Bronchial epithelial cell (primary cell): ENCODE data around the gene CRELD1. TPM values are rescaled to one million over a fixed set of nuclear protein-coding genes. Genes with fewer than 3 reads are reported as not detected.
"Not testable (repeated sequence)": the region's sequence is repeated elsewhere in the genome, so short reads cannot be mapped to it uniquely, and the experiment has no call there.

Experiments used
- DNase-seq: peaks from one replicate; pipeline ENCODE4 v3.0.0-alpha.2; 2010; ENCODE audit warnings: low read depth
- FAIRE-seq: peaks from 2 replicates; lab custom pipeline; 2011; peaks lifted over from hg19 to GRCh38; lab: Jason Lieb, UNC
- H3K27me3 ChIP-seq: 2 replicates; pipeline ENCODE4 v1.5.1; 2011; ENCODE audit warnings: low read length; ENCODE audit not compliant: control insufficient read depth, insufficient read depth
- H3K36me3 ChIP-seq: 2 replicates; pipeline ENCODE4 v1.5.1; 2011; ENCODE audit warnings: low read length; ENCODE audit not compliant: control insufficient read depth, insufficient read depth
- H3K4me3 ChIP-seq: 2 replicates; pipeline ENCODE4 v1.5.1; 2011; ENCODE audit warnings: mild to moderate bottlenecking, low read depth, low read length, control low read depth
- total RNA-seq: library from RNA; depleted of rRNA; stranded (reverse); fragments of >200 nt; gene quantifications from 2 replicates; pipeline ENCODE4 v1.2.1, GENCODE V29; 2014
- TF ChIP-seq, protein P1 (sequence below): IDR thresholded peaks from 2 replicates; pipeline ENCODE4 v1.5.1; 2011; ENCODE audit warnings: mild to moderate bottlenecking, moderate library complexity, low read length, control low read depth, inconsistent platforms; ENCODE audit not compliant: insufficient read depth, severe bottlenecking

CRELD1 gene
- total RNA-seq, 1 donor from 2014 or later = 35.8 TPM

GRCh38 chr3:9897408-9898372 is 35.9 kb upstream of the CRELD1 start:
- DNase-seq = peak; percentile 96
- TF ChIP-seq, protein P1, sequence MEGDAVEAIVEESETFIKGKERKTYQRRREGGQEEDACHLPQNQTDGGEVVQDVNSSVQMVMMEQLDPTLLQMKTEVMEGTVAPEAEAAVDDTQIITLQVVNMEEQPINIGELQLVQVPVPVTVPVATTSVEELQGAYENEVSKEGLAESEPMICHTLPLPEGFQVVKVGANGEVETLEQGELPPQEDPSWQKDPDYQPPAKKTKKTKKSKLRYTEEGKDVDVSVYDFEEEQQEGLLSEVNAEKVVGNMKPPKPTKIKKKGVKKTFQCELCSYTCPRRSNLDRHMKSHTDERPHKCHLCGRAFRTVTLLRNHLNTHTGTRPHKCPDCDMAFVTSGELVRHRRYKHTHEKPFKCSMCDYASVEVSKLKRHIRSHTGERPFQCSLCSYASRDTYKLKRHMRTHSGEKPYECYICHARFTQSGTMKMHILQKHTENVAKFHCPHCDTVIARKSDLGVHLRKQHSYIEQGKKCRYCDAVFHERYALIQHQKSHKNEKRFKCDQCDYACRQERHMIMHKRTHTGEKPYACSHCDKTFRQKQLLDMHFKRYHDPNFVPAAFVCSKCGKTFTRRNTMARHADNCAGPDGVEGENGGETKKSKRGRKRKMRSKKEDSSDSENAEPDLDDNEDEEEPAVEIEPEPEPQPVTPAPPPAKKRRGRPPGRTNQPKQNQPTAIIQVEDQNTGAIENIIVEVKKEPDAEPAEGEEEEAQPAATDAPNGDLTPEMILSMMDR = no peak
- Histone ChIP-seq H3K36me3 (peaks cover 4% of the 10 kb centered on the region), H3K4me3 (no peak overlapping the region), H3K27me3 (no peaks in the 10 kb centered on the region)
- no peak for FAIRE-seq

GRCh38 chr3:9898467-9899241 is 35.0 kb upstream of the CRELD1 start:
- FAIRE-seq (no peak), DNase-seq (peak; percentile 50)
- Histone ChIP-seq H3K4me3 (no peak overlapping the region), H3K36me3 (no peaks in the 10 kb centered on the region), H3K27me3 (no peaks in the 10 kb centered on the region)
- TF ChIP-seq, protein P1 = no peak

GRCh38 chr3:9899289-9899791 is 34.3 kb upstream of the CRELD1 start:
- TF ChIP-seq, protein P1 = no peak
- Histone ChIP-seq H3K36me3 (no peaks in the 10 kb centered on the region), H3K4me3 (no peak overlapping the region), H3K27me3 (no peaks in the 10 kb centered on the region)
- FAIRE-seq (no peak), DNase-seq (no peak)

- not testable (repeated sequence) for H3K4me3 ChIP-seq, H3K36me3 ChIP-seq, H3K27me3 ChIP-seq, FAIRE-seq, DNase-seq
Measured at GRCh38 chr3:9900965-9901415, 32.6 kb upstream of the CRELD1 start.

DNA sequence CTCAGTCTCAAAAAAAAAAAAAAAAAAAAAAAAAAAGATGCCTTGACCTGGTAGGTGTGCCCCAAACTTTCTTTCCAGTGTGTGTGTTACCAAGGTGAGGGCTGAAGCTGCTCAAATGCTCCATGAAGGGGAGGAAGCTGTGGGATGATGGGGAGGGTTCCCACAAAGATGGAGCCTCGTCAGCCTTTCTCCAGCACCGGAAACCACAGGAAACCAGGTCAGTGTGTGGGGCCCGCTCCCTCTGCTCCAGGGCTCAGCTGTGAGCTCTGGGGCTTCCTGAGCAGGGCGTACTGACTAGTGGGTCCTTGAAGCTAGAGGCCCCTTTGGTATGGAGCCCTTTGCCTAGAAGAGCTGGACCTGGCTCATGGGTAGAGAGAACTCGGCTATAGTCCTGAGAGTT is 31.7 kb upstream of the CRELD1 start:
- TF ChIP-seq, protein P1 = no peak
- H3K4me3 ChIP-seq = no peak overlapping the region
- peaks cover 8% of the 10 kb centered on the region for H3K36me3 ChIP-seq
- H3K27me3 ChIP-seq = no peaks in the 10 kb centered on the region
- FAIRE-seq = no peak
- DNase-seq = no peak
